Gastroesophageal sphincter (tissue), 4 donors: ENCODE measurements around the gene RPS6KA6. TPM values are rescaled to one million over a fixed set of nuclear protein-coding genes. Genes with fewer than 3 reads are reported as not detected.

Source experiments
- ATAC-seq: fragments of 150-250 bp; one replicate; pipeline ENCODE4 v1.9.1; 2016; ENCODE audit warnings: mild to moderate bottlenecking, moderate library complexity
- H3K27ac ChIP-seq, 4 donors: fragments of 200-600 bp; sonication (generic) in 3 of 4; 1 replicate in 3 of 4; 2 replicates in 1 of 4; pipeline ENCODE4 v1.5.1; 2016 to 2019
- H3K27me3 ChIP-seq: fragments of 200-600 bp; sonication (generic); one replicate; pipeline ENCODE4 v1.5.1; 2019
- H3K36me3 ChIP-seq, 2 donors: fragments of 200-600 bp; sonication (generic); one replicate each; pipeline ENCODE4 v1.5.1; 2019; ENCODE audit warnings: control low read depth in 1 of 2
- H3K4me1 ChIP-seq, 3 donors: fragments of 200-600 bp; sonication (generic); 1 replicate in 2 of 3; 2 replicates in 1 of 3; pipeline ENCODE4 v1.5.1; 2016 to 2019; ENCODE audit warnings: control low read depth in 2 of 3
- H3K4me3 ChIP-seq, 2 donors: fragments of 200-600 bp; sonication (generic); one replicate each; pipeline ENCODE4 v1.5.1; 2019; ENCODE audit warnings: mild to moderate bottlenecking in 1 of 2, moderate library complexity in 1 of 2
- H3K9me3 ChIP-seq, 3 donors: fragments of 200-600 bp; sonication (generic); one replicate each; pipeline ENCODE4 v1.5.1; 2017 to 2019; ENCODE audit warnings: control low read depth in 2 of 3
- EP300 ChIP-seq: sonication (generic); formaldehyde crosslinking; IDR thresholded peaks from one replicate; pipeline ENCODE4 v1.6.1; 2017; ENCODE audit warnings: antibody characterized with exemption, mild to moderate bottlenecking
- POLR2A ChIP-seq, 2 donors: fragments of 450-650 bp; IDR thresholded peaks; one replicate each; pipeline ENCODE4 v1.6.1; 2017; ENCODE audit warnings: antibody characterized with exemption in 2 of 2, mild to moderate bottlenecking in 2 of 2, moderate library complexity in 1 of 2
- POLR2AphosphoS5 ChIP-seq: sonication (generic); formaldehyde crosslinking; IDR thresholded peaks from one replicate; pipeline ENCODE4 v1.6.1; 2017; ENCODE audit warnings: antibody characterized with exemption
- WGBS, 2 donors: methylation state at CpG; one replicate each; pipeline ENCODE4 v1.1.5; 2018; ENCODE audit warnings: low coverage in 1 of 2; 5-methylcytosine and 5-hydroxymethylcytosine counted together
- total RNA-seq, 4 donors: library from RNA; depleted of rRNA; stranded (reverse); fragments of >200 nt; gene quantifications; one replicate each; pipeline ENCODE4 v1.1.0, GENCODE V29; 2016
- TF ChIP-seq, protein P1 (sequence below), 4 experiments: fragments of 200-600 bp in 2 of 4; fragments of 450-650 bp in 2 of 4; sonication (generic) in 1 of 4; IDR thresholded peaks; one replicate each; pipeline ENCODE4 v1.5.1; 2017 to 2019; ENCODE audit warnings: antibody characterized with exemption in 4 of 4, mild to moderate bottlenecking in 2 of 4, moderate library complexity in 2 of 4

Gene RPS6KA6
- total RNA-seq, 4 donors from 2014 or later: 2.8 to 5.5 (median 4.9) TPM

DNA sequence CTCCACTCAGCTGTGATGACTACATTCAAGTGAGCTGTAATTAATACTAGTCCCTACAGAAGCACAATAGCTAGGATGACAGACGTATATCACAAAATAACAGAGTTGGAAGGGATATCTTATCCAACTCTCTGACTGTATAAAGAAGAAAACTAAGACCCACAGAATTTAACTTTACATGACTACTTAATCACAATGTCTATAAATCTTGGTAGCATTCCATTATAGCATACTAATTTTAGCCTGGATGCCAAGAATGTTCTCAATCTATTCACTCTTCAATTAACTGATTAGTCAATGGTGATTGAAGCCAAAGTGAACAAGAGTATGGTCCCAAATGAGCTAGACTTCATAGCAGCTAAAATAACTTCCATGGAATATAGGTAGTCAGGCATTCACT lies 31.2 kb downstream of the RPS6KA6 start:
- Histone ChIP-seq H3K36me3 (no peaks in the 10 kb centered on the region), H3K27ac (no peak overlapping the region), H3K9me3 (no peaks in the 10 kb centered on the region), H3K27me3 (no peaks in the 10 kb centered on the region), H3K4me3 (no peak overlapping the region), H3K4me1 (no peaks in the 10 kb centered on the region)
- TF ChIP-seq POLR2AphosphoS5: no peak
- TF ChIP-seq POLR2A (IDR thresholded peaks at IDR 0.05): no peak
- TF ChIP-seq EP300: no peak
- TF ChIP-seq, protein P1, sequence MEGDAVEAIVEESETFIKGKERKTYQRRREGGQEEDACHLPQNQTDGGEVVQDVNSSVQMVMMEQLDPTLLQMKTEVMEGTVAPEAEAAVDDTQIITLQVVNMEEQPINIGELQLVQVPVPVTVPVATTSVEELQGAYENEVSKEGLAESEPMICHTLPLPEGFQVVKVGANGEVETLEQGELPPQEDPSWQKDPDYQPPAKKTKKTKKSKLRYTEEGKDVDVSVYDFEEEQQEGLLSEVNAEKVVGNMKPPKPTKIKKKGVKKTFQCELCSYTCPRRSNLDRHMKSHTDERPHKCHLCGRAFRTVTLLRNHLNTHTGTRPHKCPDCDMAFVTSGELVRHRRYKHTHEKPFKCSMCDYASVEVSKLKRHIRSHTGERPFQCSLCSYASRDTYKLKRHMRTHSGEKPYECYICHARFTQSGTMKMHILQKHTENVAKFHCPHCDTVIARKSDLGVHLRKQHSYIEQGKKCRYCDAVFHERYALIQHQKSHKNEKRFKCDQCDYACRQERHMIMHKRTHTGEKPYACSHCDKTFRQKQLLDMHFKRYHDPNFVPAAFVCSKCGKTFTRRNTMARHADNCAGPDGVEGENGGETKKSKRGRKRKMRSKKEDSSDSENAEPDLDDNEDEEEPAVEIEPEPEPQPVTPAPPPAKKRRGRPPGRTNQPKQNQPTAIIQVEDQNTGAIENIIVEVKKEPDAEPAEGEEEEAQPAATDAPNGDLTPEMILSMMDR (IDR thresholded peaks at IDR 0.05): no peak
- ATAC-seq: no peak
- WGBS, 2 donors: 70 to 100% methylated on average over 1 of the region's 1 CpG

DNA sequence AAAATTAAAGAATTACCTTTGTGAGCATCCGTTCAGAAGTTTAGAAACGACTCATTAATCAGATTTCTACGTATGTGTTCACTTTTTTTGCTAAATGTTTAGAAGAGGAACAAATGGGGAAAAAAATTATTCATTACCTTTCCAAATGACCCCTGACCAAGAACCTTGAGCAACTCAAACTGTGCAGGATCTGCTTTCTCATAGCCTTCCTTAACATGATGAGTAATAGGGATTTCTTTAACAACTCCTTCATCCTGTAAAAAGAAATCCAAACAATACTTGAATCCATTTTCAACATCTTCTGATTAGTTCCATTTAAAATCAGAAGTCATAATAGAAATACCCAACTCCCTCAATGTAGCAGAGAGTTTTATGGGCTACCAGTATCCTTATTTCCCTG lies 32.1 kb downstream of the RPS6KA6 start:
- TF ChIP-seq POLR2A (IDR thresholded peaks at IDR 0.05) (no peak), POLR2AphosphoS5 (no peak)
- TF ChIP-seq, protein P1 (IDR thresholded peaks at IDR 0.05): no peak
- 71 to 93% methylated on average over 3 of the region's 3 CpGs for WGBS, 2 donors
- H3K9me3 ChIP-seq: no peaks in the 10 kb centered on the region
- no peak overlapping the region for H3K4me3 ChIP-seq
- H3K27me3 ChIP-seq: no peaks in the 10 kb centered on the region
- H3K36me3 ChIP-seq: no peaks in the 10 kb centered on the region
- no peaks in the 10 kb centered on the region for H3K4me1 ChIP-seq
- no peak overlapping the region for H3K27ac ChIP-seq
- no peak for ATAC-seq

DNA sequence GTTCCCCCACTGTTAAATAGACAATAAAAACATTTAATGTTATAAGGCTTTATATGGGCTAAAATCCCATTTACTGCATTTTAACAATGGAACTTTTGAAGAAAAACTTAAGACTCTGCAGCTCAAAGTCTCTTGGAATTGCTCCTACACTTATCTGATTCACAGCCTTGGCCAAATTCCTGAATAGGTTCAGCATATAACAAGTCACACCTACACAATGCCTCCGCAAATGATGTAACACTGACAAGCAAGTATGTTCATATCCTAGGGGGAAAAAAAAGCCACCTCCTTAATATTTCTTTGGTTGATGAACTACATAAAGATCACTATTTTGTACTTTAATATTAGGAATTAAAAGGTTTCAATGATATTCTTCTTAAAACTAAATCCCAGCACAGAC lies 34.5 kb downstream of the RPS6KA6 start:
- no peak for TF ChIP-seq EP300
- no peak for TF ChIP-seq POLR2A (IDR thresholded peaks at IDR 0.05)
- TF ChIP-seq, protein P1 (IDR thresholded peaks at IDR 0.05): no peak
- TF ChIP-seq POLR2AphosphoS5: no peak
- 88 to 100% methylated on average over 1 of the region's 1 CpG for WGBS, 2 donors
- no peaks in the 10 kb centered on the region for H3K36me3 ChIP-seq
- no peaks in the 10 kb centered on the region for H3K9me3 ChIP-seq
- no peak overlapping the region for H3K27ac ChIP-seq
- no peak overlapping the region for H3K4me3 ChIP-seq
- no peak for ATAC-seq
- no peaks in the 10 kb centered on the region for H3K4me1 ChIP-seq
- H3K27me3 ChIP-seq: no peaks in the 10 kb centered on the region

DNA sequence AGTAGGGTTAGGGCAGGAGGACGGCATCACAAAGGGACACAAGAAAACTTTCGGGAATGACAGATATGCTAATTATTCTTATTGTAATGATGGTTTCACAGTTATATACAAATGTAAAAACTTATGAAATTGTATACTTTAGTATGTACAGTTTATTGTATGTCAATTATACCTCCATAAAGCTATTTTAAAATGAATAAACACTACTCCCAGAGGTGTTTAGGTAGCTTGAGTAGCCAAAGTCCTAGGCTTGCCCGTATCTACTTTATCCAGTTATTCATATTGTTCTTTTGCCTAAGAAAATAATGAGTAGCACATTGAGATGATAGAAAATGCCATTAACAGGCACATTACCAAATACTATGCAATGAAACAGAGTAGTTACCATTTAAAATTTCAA lies 43.0 kb downstream of the RPS6KA6 start:
- H3K27ac ChIP-seq: no peak overlapping the region
- H3K4me3 ChIP-seq: no peak overlapping the region
- ATAC-seq: no peak
- no peaks in the 10 kb centered on the region for H3K27me3 ChIP-seq
- no peaks in the 10 kb centered on the region for H3K36me3 ChIP-seq
- TF ChIP-seq POLR2A (IDR thresholded peaks at IDR 0.05) (no peak), EP300 (no peak), POLR2AphosphoS5 (no peak)
- TF ChIP-seq, protein P1 (IDR thresholded peaks at IDR 0.05): no peak
- no peaks in the 10 kb centered on the region for H3K9me3 ChIP-seq
- no peaks in the 10 kb centered on the region for H3K4me1 ChIP-seq
- 73 to 87% methylated on average over 3 of the region's 3 CpGs for WGBS, 2 donors

GRCh38 chrX:84144281-84144680 lies 43.7 kb downstream of the RPS6KA6 start:
- no peak overlapping the region for H3K4me3 ChIP-seq
- TF ChIP-seq POLR2A (IDR thresholded peaks at IDR 0.05) (no peak), POLR2AphosphoS5 (no peak), EP300 (no peak)
- TF ChIP-seq, protein P1 (IDR thresholded peaks at IDR 0.05): no peak
- H3K9me3 ChIP-seq: no peaks in the 10 kb centered on the region
- H3K4me1 ChIP-seq: no peaks in the 10 kb centered on the region
- H3K27ac ChIP-seq: no peak overlapping the region
- no peak for ATAC-seq
- 57 to 100% methylated on average over 1 of the region's 1 CpG for WGBS, 2 donors
- no peaks in the 10 kb centered on the region for H3K27me3 ChIP-seq
- H3K36me3 ChIP-seq: no peaks in the 10 kb centered on the region
